ENCODE measurements around the gene EXOC4.
"Not testable (repeated sequence)": the region's sequence is repeated elsewhere in the genome, so short reads cannot be mapped to it uniquely, and the experiment has no call there.

Gene EXOC4

GRCh38 chr7:133623721-133624120 is 370.8 kb downstream of the EXOC4 start:
- DNase-seq (ENCODE audit: low read depth in 2 of 2) = no peak

GRCh38 chr7:133625046-133625445 is 372.2 kb downstream of the EXOC4 start:
- DNase-seq (ENCODE audit: low read depth in 2 of 2) = no peak

GRCh38 chr7:133629701-133630100 is 376.8 kb downstream of the EXOC4 start:
- DNase-seq (ENCODE audit: low read depth in 2 of 2) = no peak

GRCh38 chr7:133633055-133633454 is 380.2 kb downstream of the EXOC4 start:
- DNase-seq (ENCODE audit: low read depth in 2 of 2) = no peak

GRCh38 chr7:133635541-133635940 is 382.7 kb downstream of the EXOC4 start:
- DNase-seq (ENCODE audit: low read depth in 2 of 2) = no peak

GRCh38 chr7:133638857-133639256 is 386.0 kb downstream of the EXOC4 start:
- no peak for DNase-seq (ENCODE audit: low read depth in 2 of 2)

- no peak for DNase-seq (ENCODE audit: low read depth in 2 of 2)
These were observed 388.6 kb downstream of the EXOC4 start for GRCh38 chr7:133641436-133641835.

GRCh38 chr7:133642907-133643306 is 390.0 kb downstream of the EXOC4 start:
- DNase-seq (ENCODE audit: low read depth in 2 of 2) = no peak

GRCh38 chr7:133643652-133644051 is 390.8 kb downstream of the EXOC4 start:
- DNase-seq (ENCODE audit: low read depth in 2 of 2) = not testable (repeated sequence)

- no peak for DNase-seq (ENCODE audit: low read depth in 2 of 2)
These were observed 393.1 kb downstream of the EXOC4 start for GRCh38 chr7:133645884-133646391.

- no peak for DNase-seq (ENCODE audit: low read depth in 2 of 2)
These were observed 393.8 kb downstream of the EXOC4 start for GRCh38 chr7:133646472-133647315.

- no peak for DNase-seq (ENCODE audit: low read depth in 2 of 2)
These were observed 396.7 kb downstream of the EXOC4 start for GRCh38 chr7:133649593-133649992.

- DNase-seq (ENCODE audit: low read depth in 2 of 2) = no peak
These were observed 397.2 kb downstream of the EXOC4 start for GRCh38 chr7:133650069-133650468.

GRCh38 chr7:133650487-133651300 is 397.8 kb downstream of the EXOC4 start:
- no peak for DNase-seq (ENCODE audit: low read depth in 2 of 2)

GRCh38 chr7:133652547-133652946 is 399.7 kb downstream of the EXOC4 start:
- DNase-seq (ENCODE audit: low read depth in 2 of 2) = no peak

- DNase-seq (ENCODE audit: low read depth in 2 of 2) = no peak
These were observed 401.7 kb downstream of the EXOC4 start for GRCh38 chr7:133654547-133654946.

GRCh38 chr7:133662276-133662675 is 409.4 kb downstream of the EXOC4 start:
- DNase-seq (ENCODE audit: low read depth in 2 of 2) = no peak

- DNase-seq (ENCODE audit: low read depth in 2 of 2) = no peak
These were observed 410.0 kb downstream of the EXOC4 start for GRCh38 chr7:133662830-133663229.

GRCh38 chr7:133664528-133664927 is 411.6 kb downstream of the EXOC4 start:
- DNase-seq (ENCODE audit: low read depth in 2 of 2) = no peak

- no peak for DNase-seq (ENCODE audit: low read depth in 2 of 2)
These were observed 415.6 kb downstream of the EXOC4 start for GRCh38 chr7:133668296-133669060.

- DNase-seq (ENCODE audit: low read depth in 2 of 2) = no peak
These were observed 416.2 kb downstream of the EXOC4 start for GRCh38 chr7:133669061-133669455.

GRCh38 chr7:133670250-133670649 is 417.4 kb downstream of the EXOC4 start:
- DNase-seq (ENCODE audit: low read depth in 2 of 2) = no peak
